Heart left ventricle (tissue), 13 donors: ENCODE data around the gene ABCC3.

ENCODE experiments used
- POLR2A ChIP-seq, 2 donors: fragments of 450-650 bp; IDR thresholded peaks; one replicate each; pipeline ENCODE4 v1.6.1; 2017; ENCODE audit warnings: antibody characterized with exemption in 2 of 2, mild to moderate bottlenecking in 2 of 2, moderate library complexity in 2 of 2
- TF ChIP-seq, protein P1 (sequence below), 12 donors: fragments of 200-600 bp; sonication (generic) in 4 of 12; IDR thresholded peaks; one replicate each; pipeline versions ENCODE4 v1.5.0 to v1.8.0; 2018 to 2022; ENCODE audit warnings: antibody characterized with exemption in 12 of 12, mild to moderate bottlenecking in 5 of 12
- donor health status: ischemic (EF 13 %, LVEDD 7.1; RV severe dilation, severe dysfunction).
- donor health status: DM: no; HTN: yes; CAD: no.
- donor health status: DM: no; HTN: no; CAD: no.
- donor health status: ischemic (EF 25% LVEDD 6.9; RV normal size, moderate dysfunction).
- donor health status: ischemic (EF 25% LVEDD 5.7; RV mildly dilated, moderate dysfunction).
- donor health status: ischemic (EF 35%, LVEDD 5.7; RV mildly dilated, moderate dysfunction).
- donor health status: nonischemic (EF 11% LVEDD 7.7; RV severe dilation, severe dysfunction).
- donor health status: DM: yes; HTN: yes; CAD: no.
- donor health status: PGD.
- donor health status: ischemic (EF 29% LVEDD 5.4; RV normal size, mild dysfunction).
- donor health status: nonischemic (EF 23%, LVEDD 6.1; RV moderate dilation, normal function).

DNA sequence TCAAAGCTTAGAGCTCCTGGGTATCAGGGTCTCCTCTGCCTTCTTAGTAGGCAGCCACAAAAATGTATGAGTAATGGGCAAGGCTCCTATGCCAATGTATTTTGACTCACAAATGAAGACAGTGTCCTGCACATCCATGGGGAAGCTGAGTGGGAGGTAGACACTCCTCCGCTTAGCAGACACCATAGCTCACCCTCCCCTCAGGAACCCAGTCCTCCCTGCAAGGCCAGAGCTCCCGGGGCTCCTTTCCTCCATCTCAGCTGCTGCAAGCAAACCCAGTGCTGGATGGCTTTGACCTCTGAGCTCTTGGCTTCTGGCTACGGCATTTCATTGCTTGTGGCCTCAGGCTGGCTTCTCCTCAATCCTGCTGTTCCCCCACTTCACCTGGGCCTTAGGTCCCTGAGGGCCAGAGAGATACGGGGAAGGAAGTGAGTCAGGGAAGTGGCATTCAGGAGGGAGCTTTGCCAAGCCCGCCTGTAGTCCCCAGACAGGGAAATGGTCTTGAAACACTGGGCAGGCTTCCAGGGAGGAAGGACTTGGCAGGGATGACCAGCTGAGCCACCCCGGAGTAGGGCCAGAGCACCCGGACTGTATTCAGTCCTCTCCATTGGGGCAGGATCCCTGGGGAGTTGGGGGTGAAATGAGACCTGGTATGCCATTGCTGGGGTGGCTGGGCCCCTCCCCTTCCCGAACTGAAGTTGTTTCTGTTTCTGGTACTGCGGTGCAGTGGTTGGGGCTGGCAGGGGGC is 4.5 kb downstream of the ABCC3 start:
- TF ChIP-seq, protein P1, sequence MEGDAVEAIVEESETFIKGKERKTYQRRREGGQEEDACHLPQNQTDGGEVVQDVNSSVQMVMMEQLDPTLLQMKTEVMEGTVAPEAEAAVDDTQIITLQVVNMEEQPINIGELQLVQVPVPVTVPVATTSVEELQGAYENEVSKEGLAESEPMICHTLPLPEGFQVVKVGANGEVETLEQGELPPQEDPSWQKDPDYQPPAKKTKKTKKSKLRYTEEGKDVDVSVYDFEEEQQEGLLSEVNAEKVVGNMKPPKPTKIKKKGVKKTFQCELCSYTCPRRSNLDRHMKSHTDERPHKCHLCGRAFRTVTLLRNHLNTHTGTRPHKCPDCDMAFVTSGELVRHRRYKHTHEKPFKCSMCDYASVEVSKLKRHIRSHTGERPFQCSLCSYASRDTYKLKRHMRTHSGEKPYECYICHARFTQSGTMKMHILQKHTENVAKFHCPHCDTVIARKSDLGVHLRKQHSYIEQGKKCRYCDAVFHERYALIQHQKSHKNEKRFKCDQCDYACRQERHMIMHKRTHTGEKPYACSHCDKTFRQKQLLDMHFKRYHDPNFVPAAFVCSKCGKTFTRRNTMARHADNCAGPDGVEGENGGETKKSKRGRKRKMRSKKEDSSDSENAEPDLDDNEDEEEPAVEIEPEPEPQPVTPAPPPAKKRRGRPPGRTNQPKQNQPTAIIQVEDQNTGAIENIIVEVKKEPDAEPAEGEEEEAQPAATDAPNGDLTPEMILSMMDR (IDR thresholded peaks at IDR 0.05) = no peak
- TF ChIP-seq POLR2A (IDR thresholded peaks at IDR 0.05) = no peak
